ENCODE data around the gene SLC35F5.
"Not testable (repeated sequence)": the region's sequence is repeated elsewhere in the genome, so short reads cannot be mapped to it uniquely, and the experiment has no call there.

SLC35F5 gene

DNA sequence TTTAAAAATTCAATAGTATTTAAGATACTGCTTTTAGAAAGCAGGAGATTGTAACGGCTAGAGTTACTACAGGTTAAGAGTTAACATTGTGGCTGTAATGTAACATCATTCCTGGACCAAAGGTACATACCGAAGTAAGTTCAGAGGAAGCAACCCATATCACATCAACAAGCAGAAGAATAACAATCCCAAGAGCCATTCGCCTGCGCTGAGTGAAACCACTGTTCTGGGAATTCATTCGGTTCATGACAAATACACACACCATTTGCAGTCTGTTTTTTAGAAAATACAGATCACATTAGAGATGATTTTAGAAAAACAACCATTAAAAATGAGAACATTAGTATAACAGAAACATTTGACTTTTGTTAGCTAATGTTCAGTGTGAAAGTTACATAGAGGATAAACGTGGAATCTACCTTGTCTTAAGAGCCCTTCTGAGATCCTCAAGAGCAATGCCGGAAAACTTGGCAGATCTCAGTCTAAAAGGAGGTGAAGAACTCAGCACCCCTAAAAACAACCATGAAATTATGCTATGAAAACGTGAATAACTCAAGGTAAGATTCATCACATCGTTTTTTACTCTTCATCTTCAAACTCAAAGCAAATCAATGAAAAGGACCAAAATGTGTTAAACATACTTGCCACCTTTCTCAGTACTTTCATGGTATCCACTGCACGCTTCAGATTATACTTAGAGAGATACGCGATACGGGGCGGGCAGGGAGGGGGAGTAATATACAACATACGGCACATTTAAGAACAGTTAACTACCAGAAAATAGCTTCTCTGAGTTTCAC lies 1.2 kb downstream of the SLC35F5 start:
- no peak for DNase-seq

DNA sequence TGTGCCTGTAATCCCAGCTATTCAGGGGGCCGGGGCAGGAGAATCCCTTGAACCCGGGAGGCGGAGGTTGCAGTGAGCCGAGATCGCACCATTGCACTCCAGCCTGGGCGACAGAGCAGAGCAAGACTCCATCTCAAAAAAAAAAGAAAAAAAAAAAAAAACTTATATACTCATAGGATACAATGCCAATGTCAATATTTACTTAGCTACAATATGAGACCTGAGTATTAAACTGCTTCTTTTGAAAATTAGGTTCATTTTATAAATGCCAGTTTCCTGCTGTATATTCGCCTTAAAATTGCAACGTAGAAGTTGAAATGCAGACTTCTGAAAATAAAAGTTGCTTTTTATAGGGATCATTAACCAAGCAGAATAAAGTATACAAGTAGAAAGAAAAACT lies 2.3 kb downstream of the SLC35F5 start:
- no peak for DNase-seq

- no peak for DNase-seq
Measured at GRCh38 chr2:113750385-113750784, 6.1 kb downstream of the SLC35F5 start.

DNA sequence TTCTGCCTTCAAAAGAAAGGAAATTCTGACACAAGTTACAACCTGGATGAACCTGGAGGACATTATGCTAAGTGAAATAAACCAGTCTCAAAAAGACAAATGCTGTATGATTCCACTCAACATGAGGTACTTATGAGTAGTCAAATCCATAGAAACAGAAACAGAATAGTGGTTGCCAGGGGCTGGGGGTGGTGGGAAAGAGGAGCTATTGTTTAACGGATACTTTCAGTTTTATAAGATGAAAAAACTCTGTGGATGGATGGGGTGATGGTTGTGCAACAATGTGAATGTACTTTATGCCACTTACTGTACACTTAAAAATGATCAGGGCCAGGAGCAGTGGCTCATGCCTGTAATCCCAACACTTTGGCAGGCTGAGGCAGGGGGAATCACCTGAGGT lies 15.4 kb downstream of the SLC35F5 start:
- DNase-seq, result no peak

GRCh38 chr2:113739849-113740248 lies 16.6 kb downstream of the SLC35F5 start:
- DNase-seq, result no peak

- DNase-seq, result no peak
Measured at GRCh38 chr2:113734185-113734584, 22.3 kb downstream of the SLC35F5 start.

GRCh38 chr2:113724010-113724409 lies 32.4 kb downstream of the SLC35F5 start:
- DNase-seq, result no peak

DNA sequence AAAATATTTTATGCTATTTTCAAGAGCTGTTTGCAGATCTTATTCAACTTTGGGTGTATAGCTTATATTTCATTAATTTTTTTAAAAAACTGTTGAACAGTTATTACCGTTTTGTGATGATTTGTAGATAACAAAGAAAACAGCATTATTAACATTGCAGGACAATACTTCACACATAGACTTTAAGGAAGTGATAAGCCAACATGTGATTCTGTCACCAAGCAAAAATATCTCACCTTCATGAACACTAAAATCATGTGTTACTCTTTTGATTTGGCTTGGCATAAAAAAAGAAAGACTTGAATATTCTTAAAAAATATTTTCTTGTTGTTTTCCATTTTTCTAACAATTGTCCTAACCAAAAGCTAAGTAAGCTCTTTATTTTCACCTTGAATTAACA lies 33.0 kb downstream of the SLC35F5 start:
- no peak for DNase-seq

GRCh38 chr2:113720167-113720566 lies 36.3 kb downstream of the SLC35F5 start:
- peak; percentile 2 for DNase-seq

- no peak for DNase-seq
Measured at GRCh38 chr2:113716291-113716690, 40.2 kb downstream of the SLC35F5 start.

- DNase-seq, result no peak
Measured at GRCh38 chr2:113712941-113713340, 43.5 kb downstream of the SLC35F5 start.

DNA sequence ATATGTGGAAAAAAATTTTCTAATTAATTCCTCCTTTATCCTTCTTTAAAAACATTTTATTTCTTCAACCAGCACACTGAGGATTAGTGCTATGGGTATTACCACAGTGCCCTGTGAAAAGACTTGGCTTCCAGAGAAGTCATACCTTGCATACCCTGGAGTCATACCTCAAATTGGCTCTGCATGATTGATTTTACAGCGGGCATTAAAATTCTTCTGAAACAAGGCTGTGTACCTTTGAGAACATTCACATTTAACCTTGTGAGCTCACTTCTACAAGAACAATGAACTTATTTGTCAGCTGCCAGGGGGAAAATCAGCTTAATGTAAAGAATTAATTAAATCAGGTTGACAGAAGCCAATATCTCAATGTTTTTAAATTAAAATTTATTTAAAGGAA lies 44.6 kb downstream of the SLC35F5 start:
- no peak for DNase-seq

GRCh38 chr2:113709022-113709421 lies 47.4 kb downstream of the SLC35F5 start:
- DNase-seq, result no peak

DNA sequence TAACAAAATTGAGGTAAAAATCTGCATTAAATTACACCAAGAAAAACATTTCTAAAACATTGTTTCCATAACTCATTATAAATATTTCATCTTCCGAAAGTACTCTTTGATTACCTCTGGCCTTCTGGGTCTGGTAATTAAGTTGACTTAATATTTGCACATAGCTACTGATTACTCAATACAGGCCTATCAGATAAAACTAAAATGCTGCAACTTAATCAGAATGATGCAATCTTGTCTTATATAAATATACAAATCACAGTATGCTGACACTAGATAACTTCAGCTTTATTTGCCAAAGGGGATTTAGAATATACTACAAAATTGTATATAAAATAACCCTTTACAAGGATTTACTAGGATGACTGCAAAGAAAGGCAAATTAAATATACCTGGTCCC lies 49.3 kb downstream of the SLC35F5 start:
- no peak for DNase-seq

DNA sequence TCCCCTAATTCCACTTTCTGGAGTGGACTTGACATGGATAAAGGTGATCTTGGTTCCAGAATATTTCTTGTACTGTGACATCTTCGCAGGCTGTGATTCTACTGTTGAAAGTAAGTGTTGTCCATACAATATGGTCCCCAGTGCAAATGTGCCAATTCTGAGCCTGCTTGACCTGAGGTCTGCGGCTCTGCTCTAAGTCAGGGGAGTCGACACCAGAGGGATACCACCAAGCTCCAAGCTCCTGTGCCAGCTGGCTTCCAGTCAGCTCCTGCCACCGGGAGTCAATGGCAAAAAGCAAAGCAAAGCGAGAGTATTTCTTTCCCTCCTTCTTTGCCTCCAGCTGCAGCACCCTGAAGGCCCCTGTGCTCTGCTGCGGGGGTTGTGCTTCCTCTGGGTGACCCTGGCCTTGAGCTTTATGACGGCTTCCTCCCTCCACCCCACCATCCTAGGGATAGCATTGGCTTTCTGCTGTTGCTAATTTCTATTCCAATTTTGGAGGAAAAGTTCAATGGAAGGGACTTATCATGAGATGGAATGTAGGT lies 50.4 kb downstream of the SLC35F5 start:
- DNase-seq, result no peak

- not testable (repeated sequence) for DNase-seq
Measured at GRCh38 chr2:113704300-113704993, 52.0 kb downstream of the SLC35F5 start.

DNA sequence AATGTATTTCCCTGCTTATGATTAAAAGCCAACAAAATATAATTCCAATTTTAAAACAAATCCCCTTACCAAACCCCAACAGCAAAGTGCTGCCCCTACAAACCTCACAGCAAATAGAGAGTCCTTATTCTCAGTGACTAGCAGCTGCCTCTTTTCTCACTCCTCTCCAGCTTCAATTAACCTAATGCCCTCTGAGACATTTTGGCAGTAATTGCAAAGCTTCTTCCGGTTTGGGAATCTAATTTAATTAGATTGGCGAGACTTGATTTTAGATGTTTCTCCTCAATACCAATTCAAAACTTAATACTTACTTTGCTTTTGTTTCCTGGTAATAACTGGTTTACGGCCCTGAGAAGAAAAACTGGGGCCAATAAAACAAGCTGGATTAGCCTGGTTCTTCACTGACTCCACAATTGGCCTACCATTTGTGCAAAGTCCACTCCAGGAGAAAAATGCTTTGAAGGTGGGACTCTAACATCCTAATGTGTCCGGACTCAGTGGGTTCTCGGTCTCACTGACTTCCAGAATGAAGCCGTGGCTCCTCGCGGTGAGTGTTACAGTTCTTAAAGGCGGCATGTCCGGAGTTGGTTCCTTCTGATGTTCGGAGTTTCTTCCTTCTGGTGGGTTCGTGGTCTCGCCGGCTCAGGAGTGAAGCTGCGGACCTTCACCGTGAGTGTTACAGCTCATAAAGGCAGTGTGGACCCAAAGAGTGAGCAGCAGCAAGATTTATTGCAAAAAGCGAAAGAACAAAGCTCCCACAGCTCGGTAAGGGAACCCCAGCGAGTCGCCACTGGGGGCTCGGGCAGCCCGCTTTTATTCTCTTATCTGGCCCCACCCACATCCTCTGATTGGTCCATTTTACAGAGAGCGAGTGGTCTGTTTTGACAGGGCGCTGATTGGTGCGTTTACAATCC lies 52.8 kb downstream of the SLC35F5 start:
- no peak for DNase-seq

- DNase-seq, result peak; percentile 65
Measured at GRCh38 chr2:113700186-113700841, 56.1 kb downstream of the SLC35F5 start.

GRCh38 chr2:113698892-113699447 lies 57.5 kb downstream of the SLC35F5 start:
- peak; percentile 18 for DNase-seq

DNA sequence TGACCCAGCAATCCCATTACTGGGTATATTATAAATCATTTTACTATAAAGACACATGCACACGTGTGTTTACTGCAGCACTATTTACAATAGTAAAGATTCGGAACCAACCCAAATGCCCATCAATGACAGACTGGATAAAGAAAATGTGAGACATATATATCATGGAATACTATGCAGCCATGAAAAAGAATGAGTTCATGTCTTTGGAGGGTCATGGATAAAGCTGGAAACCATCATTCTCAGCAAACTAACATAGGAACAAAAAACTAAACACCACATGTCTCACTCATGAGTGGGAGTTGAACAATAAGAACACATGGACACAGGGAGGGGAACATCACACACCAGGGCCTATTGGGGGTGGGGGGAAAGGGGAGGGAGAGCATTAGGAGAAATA lies 58.2 kb downstream of the SLC35F5 start:
- not testable (repeated sequence) for DNase-seq

- DNase-seq, result no peak
Measured at GRCh38 chr2:113697516-113697915, 58.9 kb downstream of the SLC35F5 start.

GRCh38 chr2:113694438-113694837 lies 62.0 kb downstream of the SLC35F5 start:
- DNase-seq, result no peak

Measured in CD4-positive, alpha-beta T cell treated with Interleukin-4 for 4 hours (primary cell).